ENCODE measurements around the gene GLI3. TPM values are rescaled to one million over a fixed set of nuclear protein-coding genes. Genes with fewer than 3 reads are reported as not detected.

GLI3 gene
- total RNA-seq, 1 experiment from 2014 or later = 45.0 TPM

DNA sequence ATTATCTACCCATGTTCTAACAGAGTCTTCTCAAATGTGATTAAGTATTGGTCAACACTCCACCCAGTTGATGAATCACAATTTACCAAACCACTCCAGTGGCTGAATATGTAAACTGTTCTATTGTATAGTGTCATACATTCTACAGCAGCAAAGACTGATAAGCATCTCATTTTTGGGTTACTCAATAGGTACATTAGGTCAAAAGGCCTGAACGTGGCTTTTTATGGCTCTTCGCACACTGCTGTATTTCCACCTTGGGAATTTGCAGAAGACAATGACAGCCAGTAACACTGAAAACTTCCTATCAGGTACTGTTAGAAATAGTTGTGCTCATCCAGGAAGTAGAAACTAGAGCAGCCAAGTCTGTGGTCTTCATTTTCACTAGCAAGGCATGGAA is 166.9 kb downstream of the GLI3 start:
- no peak overlapping the region for H4K8ac ChIP-seq (replicated peaks; ENCODE audit: insufficient read length, low read depth, low read length)
- H3K23me2 ChIP-seq (ENCODE audit: insufficient read length, low read depth, low read length, poor library complexity, severe bottlenecking) = no peaks in the 10 kb centered on the region
- Mint-ChIP-seq H3K9me3 (no peaks in the 10 kb centered on the region), H3K4me1 (peaks cover 62 to 63% of the 10 kb centered on the region in 2 experiments), H3K27ac (no peak overlapping the region), H3K36me3 (ENCODE audit: insufficient read depth in 1 of 3, low read depth in 3 of 3) (no peaks in the 10 kb centered on the region), H3K4me3 (no peak overlapping the region), H3K27me3 (ENCODE audit: low read depth) (no peaks in the 10 kb centered on the region; the same call in 1 of the 2 replicates)
- no peaks in the 10 kb centered on the region for H3K27me3 ChIP-seq (ENCODE audit: insufficient read depth, low read length)
- no peak overlapping the region for H3K27ac ChIP-seq (ENCODE audit: insufficient read length, low read depth, low read length)
- H2AFZ ChIP-seq (ENCODE audit: low read length) = no peak overlapping the region
- H3K9ac ChIP-seq (ENCODE audit: extremely low read depth, insufficient read length, low read length) = no peak overlapping the region
- no peak overlapping the region for H2BK15ac ChIP-seq (ENCODE audit: low read depth, low read length)
- H4K5ac ChIP-seq (ENCODE audit: insufficient read length, low read depth, low read length) = no peak overlapping the region
- no peaks in the 10 kb centered on the region for H3K9me3 ChIP-seq (ENCODE audit: control insufficient read depth, low read depth, low read length)
- H3K56ac ChIP-seq (ENCODE audit: insufficient read length, low read depth, low read length) = no peak overlapping the region
- H3K4me1 ChIP-seq (ENCODE audit: insufficient read depth, low read length) = peaks cover 11% of the 10 kb centered on the region; the same call in 1 of the 2 replicates
- no peaks in the 10 kb centered on the region for H3K79me1 ChIP-seq (ENCODE audit: insufficient read depth, low read depth, low read length, poor library complexity, severe bottlenecking)
- H2BK12ac ChIP-seq (ENCODE audit: insufficient read length, low read depth, low read length) = no peak overlapping the region
- no peak overlapping the region for H3K4me2 ChIP-seq (ENCODE audit: insufficient read depth, insufficient read length, low read length)
- H2AK5ac ChIP-seq (ENCODE audit: insufficient read length, low read length) = no peak overlapping the region
- no peak for DNase-seq
- H3T11ph ChIP-seq (ENCODE audit: low read length) = no peak overlapping the region
- H4K91ac ChIP-seq (ENCODE audit: insufficient read length, low read depth, low read length) = no peak overlapping the region
- H3K18ac ChIP-seq (ENCODE audit: insufficient read length, low read depth, low read length) = no peak overlapping the region
- H3K79me2 ChIP-seq (ENCODE audit: insufficient read depth, low read length) = no peaks in the 10 kb centered on the region
- no peak overlapping the region for H3K23ac ChIP-seq (ENCODE audit: insufficient read length, low read depth, low read length)
- TF ChIP-seq, protein P1, sequence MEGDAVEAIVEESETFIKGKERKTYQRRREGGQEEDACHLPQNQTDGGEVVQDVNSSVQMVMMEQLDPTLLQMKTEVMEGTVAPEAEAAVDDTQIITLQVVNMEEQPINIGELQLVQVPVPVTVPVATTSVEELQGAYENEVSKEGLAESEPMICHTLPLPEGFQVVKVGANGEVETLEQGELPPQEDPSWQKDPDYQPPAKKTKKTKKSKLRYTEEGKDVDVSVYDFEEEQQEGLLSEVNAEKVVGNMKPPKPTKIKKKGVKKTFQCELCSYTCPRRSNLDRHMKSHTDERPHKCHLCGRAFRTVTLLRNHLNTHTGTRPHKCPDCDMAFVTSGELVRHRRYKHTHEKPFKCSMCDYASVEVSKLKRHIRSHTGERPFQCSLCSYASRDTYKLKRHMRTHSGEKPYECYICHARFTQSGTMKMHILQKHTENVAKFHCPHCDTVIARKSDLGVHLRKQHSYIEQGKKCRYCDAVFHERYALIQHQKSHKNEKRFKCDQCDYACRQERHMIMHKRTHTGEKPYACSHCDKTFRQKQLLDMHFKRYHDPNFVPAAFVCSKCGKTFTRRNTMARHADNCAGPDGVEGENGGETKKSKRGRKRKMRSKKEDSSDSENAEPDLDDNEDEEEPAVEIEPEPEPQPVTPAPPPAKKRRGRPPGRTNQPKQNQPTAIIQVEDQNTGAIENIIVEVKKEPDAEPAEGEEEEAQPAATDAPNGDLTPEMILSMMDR (conservative IDR thresholded peaks at IDR 0.05) = no peak
- H4K20me1 ChIP-seq (ENCODE audit: control insufficient read depth, insufficient read depth, insufficient read length) = no peaks in the 10 kb centered on the region
- H2BK20ac ChIP-seq (ENCODE audit: low read depth, low read length, poor library complexity, severe bottlenecking) = no peak overlapping the region
- no peak overlapping the region for H3K14ac ChIP-seq (ENCODE audit: insufficient read depth, low read length)
- no peak overlapping the region for H2BK120ac ChIP-seq (ENCODE audit: low read depth, low read length, poor library complexity, severe bottlenecking)
- no peak overlapping the region for H2BK5ac ChIP-seq (ENCODE audit: insufficient read length, low read length)
- WGBS (ENCODE audit: extremely low coverage, insufficient read length, low lambda C conversion rate) = no CpG with 5 or more reads among the region's 2 CpGs
- no peak overlapping the region for H3K4ac ChIP-seq (ENCODE audit: low read depth, low read length)
